Sciatic nerve (tissue), 2 donors: ENCODE data around the gene RAB28. TPM values are rescaled to one million over a fixed set of nuclear protein-coding genes. Genes with fewer than 3 reads are reported as not detected.

Experiments
- ATAC-seq: fragments of 200-7000 bp; cut with Tn5 transposase; one replicate; pipeline ENCODE4 v1.9.1; 2020; ENCODE audit warnings: mild to moderate bottlenecking, moderate library complexity
- DNase-seq: peaks from one replicate; pipeline ENCODE4 v3.0.0-alpha.2; 2020; ENCODE audit warnings: low spot score
- intact Hi-C: fragments of 100-400 bp; cut with DNase I; formaldehyde crosslinking; loops from one replicate; pipeline ENCODE4 v1.14.2; 2022
- total RNA-seq: library from RNA; stranded (reverse); fragmentation: NEBNext Ultra II Directional; extraction: Animal tissue kit (Norgen Biotek cat#: 25700); gene quantifications from one replicate; pipeline ENCODE4 v1.2.1, GENCODE V29; 2021
- donor health status: DM: no; HTN: no; CAD: no.
- donor health status: DM: no; HTN: no; CAD: no.

RAB28 gene
- total RNA-seq = 25.0 TPM

- intact Hi-C loops = no loop called here
Measured at GRCh38 chr4:13484122-13484748, at the start of gene RAB28. RAB28 (minus strand) TSS chr4:13484340.

GRCh38 chr4:13531625-13531998 is 47.5 kb upstream of the RAB28 start:
- DNase-seq = no peak
- no peak for ATAC-seq
- intact Hi-C loops = no loop called here

More at GRCh38 chr4:13484122-13484748, at the start of gene RAB28:
- peak; percentile 96 for DNase-seq
- peak; percentile 99 for ATAC-seq

GRCh38 chr4:13530823-13531624 is 46.9 kb upstream of the RAB28 start:
- ATAC-seq = no peak
- intact Hi-C loops = no loop called here
- DNase-seq = no peak

- DNase-seq (no peak), ATAC-seq (no peak)
- intact Hi-C loops = no loop called here
Measured at GRCh38 chr4:13529128-13529919, 45.2 kb upstream of the RAB28 start.

- intact Hi-C loops = no loop called here
- ATAC-seq (no peak), DNase-seq (no peak)
Measured at GRCh38 chr4:13528821-13529127, 44.6 kb upstream of the RAB28 start.

- no peak for DNase-seq
- intact Hi-C loops = no loop called here
- no peak for ATAC-seq
Measured at GRCh38 chr4:13527981-13528820, 44.1 kb upstream of the RAB28 start.

- DNase-seq (no peak), ATAC-seq (no peak)
- intact Hi-C loops = no loop called here
Measured at GRCh38 chr4:13527192-13527980, 43.2 kb upstream of the RAB28 start.

GRCh38 chr4:13526658-13527057 is 42.5 kb upstream of the RAB28 start:
- intact Hi-C loops = no loop called here
- ATAC-seq = no peak
- no peak for DNase-seq

- DNase-seq (no peak), ATAC-seq (no peak)
- intact Hi-C loops = no loop called here
Measured at GRCh38 chr4:13525606-13526281, 41.6 kb upstream of the RAB28 start.

- intact Hi-C loops = no loop called here
- no peak for ATAC-seq
- no peak for DNase-seq
Measured at GRCh38 chr4:13524504-13525243, 40.5 kb upstream of the RAB28 start.

GRCh38 chr4:13523591-13524503 is 39.7 kb upstream of the RAB28 start:
- DNase-seq = no peak
- no peak for ATAC-seq
- intact Hi-C loops = no loop called here

- DNase-seq (no peak), ATAC-seq (no peak)
- intact Hi-C loops = no loop called here
Measured at GRCh38 chr4:13523105-13523477, 39.0 kb upstream of the RAB28 start.

GRCh38 chr4:13522282-13523104 is 38.4 kb upstream of the RAB28 start:
- DNase-seq = no peak
- intact Hi-C loops = no loop called here
- ATAC-seq = no peak

- intact Hi-C loops = no loop called here
Measured at GRCh38 chr4:13521047-13521446, 36.9 kb upstream of the RAB28 start.

GRCh38 chr4:13516315-13516860 is 32.2 kb upstream of the RAB28 start:
- intact Hi-C loops = no loop called here
- DNase-seq (no peak), ATAC-seq (no peak)

More at GRCh38 chr4:13521047-13521446, 36.9 kb upstream of the RAB28 start:
- ATAC-seq (no peak), DNase-seq (no peak)
